Fibroblast of lung (primary cell): ENCODE measurements around the gene GAL3ST2. TPM values are rescaled to one million over a fixed set of nuclear protein-coding genes. Genes with fewer than 3 reads are reported as not detected.

Experiments used
- DNase-seq, 2 donors: peaks; one replicate each; pipeline versions ENCODE4 v3.0.0 to v3.0.0-alpha.2; 2010; ENCODE audit warnings: low read depth in 2 of 2
- H2AFZ ChIP-seq: 2 replicates; pipeline ENCODE4 v1.5.1; 2012; ENCODE audit warnings: low read length, control low read depth, inconsistent platforms
- H3K27ac ChIP-seq: 2 replicates; pipeline ENCODE4 v1.5.1; 2011; ENCODE audit warnings: low read length, control low read depth; ENCODE audit not compliant: insufficient read depth
- H3K27me3 ChIP-seq: 2 replicates; pipeline ENCODE4 v1.5.1; 2011; ENCODE audit warnings: mild to moderate bottlenecking, low read length; ENCODE audit not compliant: control insufficient read depth, insufficient read depth
- H3K36me3 ChIP-seq: 2 replicates; pipeline ENCODE4 v1.5.1; 2011; ENCODE audit warnings: low read length; ENCODE audit not compliant: control insufficient read depth, insufficient read depth
- H3K4me1 ChIP-seq: 2 replicates; pipeline ENCODE4 v1.5.1; 2011; ENCODE audit warnings: low read length; ENCODE audit not compliant: control insufficient read depth, insufficient read depth; ENCODE audit errors: extremely low read depth
- H3K4me2 ChIP-seq: 2 replicates; pipeline ENCODE4 v1.5.1; 2011; ENCODE audit warnings: low read length, control low read depth; ENCODE audit not compliant: insufficient read depth; ENCODE audit errors: extremely low read depth
- H3K4me3 ChIP-seq, 4 experiments: fragments of 200-600 bp in 1 of 4; sonication (generic) in 1 of 4; replicated peaks in 1 of 4; 2 replicates each; pipeline ENCODE4 v1.5.1; 2011 to 2016; ENCODE audit warnings: low read length in 4 of 4, low read depth in 3 of 4, mild to moderate bottlenecking in 3 of 4, control low read depth in 2 of 4, inconsistent platforms in 1 of 4, mixed read lengths in 1 of 4; ENCODE audit not compliant: insufficient read depth in 1 of 4; ENCODE audit errors: control extremely low read depth in 1 of 4
- H3K79me2 ChIP-seq: 2 replicates; pipeline ENCODE4 v1.5.1; 2012; ENCODE audit warnings: mild to moderate bottlenecking, low read length, inconsistent platforms; ENCODE audit not compliant: control insufficient read depth, insufficient read depth
- H3K9ac ChIP-seq: 2 replicates; pipeline ENCODE4 v1.5.1; 2011; ENCODE audit warnings: mild to moderate bottlenecking, low read length, control low read depth; ENCODE audit not compliant: insufficient read depth
- H3K9me3 ChIP-seq: 2 replicates; pipeline ENCODE4 v1.5.1; 2012; ENCODE audit warnings: low read depth, low read length; ENCODE audit not compliant: control insufficient read depth, insufficient read depth
- H4K20me1 ChIP-seq: 2 replicates; pipeline ENCODE4 v1.5.1; 2011; ENCODE audit warnings: low read length; ENCODE audit not compliant: control insufficient read depth, insufficient read depth; ENCODE audit errors: extremely low read depth
- EZH2 ChIP-seq: IDR thresholded peaks from 2 replicates; pipeline ENCODE4 v1.5.1; 2012; ENCODE audit warnings: low read length, control low read depth, mild to moderate bottlenecking; ENCODE audit errors: missing control alignments
- polyA plus RNA-seq, 2 donors: library from polyadenylated mRNA; depleted of rRNA in 1 of 2; stranded (reverse) in 1 of 2; unstranded in 1 of 2; fragments of >200 nt; gene quantifications; 2 replicates each; pipeline ENCODE4 v1.2.1, GENCODE V29; 2011 to 2012; ENCODE audit warnings: missing spikeins in 1 of 2
- total RNA-seq: library from RNA; depleted of rRNA; stranded (reverse); fragments of >200 nt; gene quantifications from 2 replicates; pipeline ENCODE4 v1.2.1, GENCODE V29; 2014
- TF ChIP-seq, protein P1 (sequence below), 2 donors: IDR thresholded peaks in 1 of 2; conservative IDR thresholded peaks in 1 of 2; 1 replicate in 1 of 2; 2 replicates in 1 of 2; pipeline ENCODE4 v1.5.1; 2011 to 2012; ENCODE audit warnings: low read length in 2 of 2, control low read depth in 1 of 2, inconsistent platforms in 1 of 2, low read depth in 1 of 2, mild to moderate bottlenecking in 1 of 2

Gene GAL3ST2
- total and polyA plus RNA-seq, 2 donors (not counting 1 experiment from before 2014, with no cell fraction given): 0.17 TPM; not detected in 1

DNA sequence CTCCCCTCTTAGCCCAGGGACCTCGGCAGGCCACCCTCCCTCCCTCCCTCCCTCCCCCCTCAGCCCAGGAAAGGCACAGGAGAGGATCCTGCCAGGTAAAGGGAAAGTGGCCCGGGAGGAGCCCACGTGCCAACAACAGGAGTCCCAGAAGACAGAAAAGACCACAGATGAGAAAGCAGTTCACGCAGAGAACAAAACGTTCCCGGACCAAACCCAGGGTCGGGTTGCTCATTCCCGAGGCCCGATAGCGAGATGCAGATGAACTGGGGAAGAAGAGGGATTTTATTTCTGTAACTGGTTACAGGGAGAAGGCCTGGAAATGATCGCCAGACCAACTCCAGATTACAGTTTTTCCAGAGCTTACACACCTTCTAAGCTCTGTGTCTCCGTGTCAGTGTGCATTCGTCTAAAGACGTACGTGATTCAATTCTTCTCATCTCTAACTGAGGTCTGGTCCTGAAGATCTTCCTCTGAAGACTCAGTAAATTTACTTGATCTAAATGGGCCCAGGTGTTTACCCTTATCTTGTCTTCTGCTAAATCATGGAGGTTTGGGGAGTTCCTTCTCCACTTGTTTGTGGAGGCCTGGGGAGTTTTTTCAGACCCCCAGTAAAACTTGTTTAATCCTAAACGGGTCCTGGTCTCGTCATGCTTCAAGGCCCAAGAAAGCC lies 31.6 kb downstream of the GAL3ST2 start:
- no peak for TF ChIP-seq EZH2
- TF ChIP-seq, protein P1, sequence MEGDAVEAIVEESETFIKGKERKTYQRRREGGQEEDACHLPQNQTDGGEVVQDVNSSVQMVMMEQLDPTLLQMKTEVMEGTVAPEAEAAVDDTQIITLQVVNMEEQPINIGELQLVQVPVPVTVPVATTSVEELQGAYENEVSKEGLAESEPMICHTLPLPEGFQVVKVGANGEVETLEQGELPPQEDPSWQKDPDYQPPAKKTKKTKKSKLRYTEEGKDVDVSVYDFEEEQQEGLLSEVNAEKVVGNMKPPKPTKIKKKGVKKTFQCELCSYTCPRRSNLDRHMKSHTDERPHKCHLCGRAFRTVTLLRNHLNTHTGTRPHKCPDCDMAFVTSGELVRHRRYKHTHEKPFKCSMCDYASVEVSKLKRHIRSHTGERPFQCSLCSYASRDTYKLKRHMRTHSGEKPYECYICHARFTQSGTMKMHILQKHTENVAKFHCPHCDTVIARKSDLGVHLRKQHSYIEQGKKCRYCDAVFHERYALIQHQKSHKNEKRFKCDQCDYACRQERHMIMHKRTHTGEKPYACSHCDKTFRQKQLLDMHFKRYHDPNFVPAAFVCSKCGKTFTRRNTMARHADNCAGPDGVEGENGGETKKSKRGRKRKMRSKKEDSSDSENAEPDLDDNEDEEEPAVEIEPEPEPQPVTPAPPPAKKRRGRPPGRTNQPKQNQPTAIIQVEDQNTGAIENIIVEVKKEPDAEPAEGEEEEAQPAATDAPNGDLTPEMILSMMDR (conservative IDR thresholded peaks at IDR 0.05 in 1 of 2, IDR thresholded peaks at IDR 0.05 in 1 of 2; ENCODE audit: low read depth in 1 of 2, low read length in 2 of 2): no peak
- Histone ChIP-seq H2AFZ (no peak overlapping the region), H4K20me1 (no peaks in the 10 kb centered on the region), H3K9ac (no peak overlapping the region), H3K79me2 (no peaks in the 10 kb centered on the region), H3K4me1 (peaks cover 5% of the 10 kb centered on the region), H3K4me2 (no peak overlapping the region), H3K36me3 (no peaks in the 10 kb centered on the region), H3K27ac (no peak overlapping the region), H3K4me3 (no peak overlapping the region), H3K27me3 (no peaks in the 10 kb centered on the region), H3K9me3 (no peaks in the 10 kb centered on the region)
- DNase-seq: no peak

DNA sequence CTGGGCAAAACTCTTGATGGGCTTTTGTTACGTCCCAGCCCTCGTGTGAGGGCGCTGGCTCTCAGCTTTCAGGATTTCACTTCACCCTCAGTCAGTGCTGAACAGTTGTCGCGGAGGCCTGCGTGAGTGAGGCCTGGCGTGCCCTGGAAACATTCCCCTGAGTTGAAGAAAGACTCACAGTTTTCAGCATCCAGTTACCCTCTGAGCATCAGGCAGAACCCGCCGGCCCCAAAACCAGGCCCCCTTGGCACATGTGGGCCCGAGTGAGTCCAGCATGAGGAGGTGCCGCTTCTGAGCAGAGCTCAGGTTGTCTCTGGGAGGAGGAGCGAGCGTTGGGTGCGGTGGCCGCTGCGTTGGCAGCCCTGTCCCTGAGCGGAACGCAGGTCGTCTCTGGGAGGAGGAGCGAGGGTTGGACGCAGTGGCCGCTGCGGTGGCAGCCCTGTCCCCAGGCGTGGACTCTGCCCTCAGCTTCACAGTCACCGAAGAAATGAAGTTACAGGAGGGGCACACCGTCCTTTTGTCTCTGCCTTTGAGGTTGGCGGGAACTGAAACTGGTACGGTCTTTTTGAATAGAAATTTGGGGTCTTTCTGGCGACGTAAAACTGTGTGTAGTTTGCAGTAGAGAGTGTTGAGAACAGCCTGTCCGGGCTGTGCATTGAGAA lies 32.2 kb downstream of the GAL3ST2 start, which contains the start of gene NEU4:
Gene NEU4 (plus strand): TSS at position 473 of the 662 bp plus-strand sequence. CDS start 5,292 bp downstream, outside the sequence.
- H2AFZ ChIP-seq: no peak within 1 kb of the TSS
- H4K20me1 ChIP-seq: no peaks in the 10 kb centered on the region
- peaks cover 5% of the 10 kb centered on the region for H3K4me1 ChIP-seq
- H3K27me3 ChIP-seq: no peaks in the 10 kb centered on the region
- DNase-seq: no peak
- no peaks in the 10 kb centered on the region for H3K9me3 ChIP-seq
- no peaks in the 10 kb centered on the region for H3K36me3 ChIP-seq
- TF ChIP-seq, protein P1 (conservative IDR thresholded peaks at IDR 0.05 in 1 of 2, IDR thresholded peaks at IDR 0.05 in 1 of 2; ENCODE audit: low read depth in 1 of 2, low read length in 2 of 2): no peak
- TF ChIP-seq EZH2: no peak
- H3K9ac ChIP-seq: no peak within 1 kb of the TSS
- H3K27ac ChIP-seq: no peak within 1 kb of the TSS
- H3K79me2 ChIP-seq: no peaks in the 10 kb centered on the region
- no peak within 1 kb of the TSS for H3K4me3 ChIP-seq
- H3K4me2 ChIP-seq: no peak within 1 kb of the TSS

DNA sequence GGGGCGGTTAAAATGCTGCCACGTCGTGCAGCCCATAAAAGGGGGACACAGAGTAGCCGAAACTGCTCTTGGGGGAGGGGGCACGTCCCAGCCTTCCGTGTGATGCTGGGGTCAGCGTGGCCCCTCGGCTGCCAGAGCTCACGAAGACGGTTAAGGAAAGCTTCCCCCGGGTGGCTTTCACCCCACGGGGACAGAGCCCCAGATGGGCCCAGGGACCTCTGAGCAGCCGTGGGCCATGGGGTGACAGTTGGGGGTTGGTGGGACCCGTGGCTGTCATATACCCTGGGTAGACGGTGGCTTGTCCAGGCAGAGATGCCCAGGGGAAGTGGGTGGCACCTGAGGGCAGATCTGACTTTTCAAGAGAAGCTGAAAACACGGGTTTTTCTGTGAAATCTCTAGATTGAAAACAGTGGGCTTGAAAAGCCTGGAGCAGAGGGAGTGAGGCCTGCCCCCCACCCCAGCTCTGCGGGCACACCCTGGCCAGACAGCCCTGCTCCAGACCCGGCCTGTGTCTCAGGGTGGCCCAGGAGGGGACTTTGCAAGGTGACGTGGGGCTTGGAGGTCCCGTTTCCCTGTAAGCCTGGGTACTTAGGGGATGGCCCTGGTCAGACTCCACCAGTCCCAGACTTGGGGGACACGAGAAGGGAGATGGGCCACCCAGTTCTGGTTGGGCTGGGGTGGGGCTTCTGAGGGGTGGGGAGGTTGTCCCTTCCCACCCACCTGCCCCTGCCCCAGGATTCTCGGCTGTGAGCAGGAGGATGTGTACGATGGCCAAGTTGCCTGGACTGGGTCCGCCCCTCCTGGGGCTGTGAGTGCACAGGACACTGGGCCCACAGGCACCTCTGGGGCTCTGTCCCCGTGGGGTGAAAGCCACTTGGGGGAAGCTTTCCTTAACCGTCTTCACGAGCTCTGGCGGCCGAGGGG lies 33.0 kb downstream of the GAL3ST2 start:
- TF ChIP-seq, protein P1 (conservative IDR thresholded peaks at IDR 0.05 in 1 of 2, IDR thresholded peaks at IDR 0.05 in 1 of 2; ENCODE audit: low read depth in 1 of 2, low read length in 2 of 2): no peak
- TF ChIP-seq EZH2: no peak
- peaks cover 2% of the 10 kb centered on the region for H3K4me1 ChIP-seq
- H3K9me3 ChIP-seq: no peaks in the 10 kb centered on the region
- no peaks in the 10 kb centered on the region for H3K79me2 ChIP-seq
- H3K36me3 ChIP-seq: no peaks in the 10 kb centered on the region
- no peak overlapping the region for H3K27ac ChIP-seq
- H3K4me2 ChIP-seq: no peak overlapping the region
- no peak for DNase-seq
- H3K4me3 ChIP-seq: no peak overlapping the region
- H3K27me3 ChIP-seq: no peaks in the 10 kb centered on the region
- H4K20me1 ChIP-seq: no peaks in the 10 kb centered on the region
- no peak overlapping the region for H3K9ac ChIP-seq
- H2AFZ ChIP-seq: no peak overlapping the region
